Keratinocyte (primary cell): ENCODE data around the gene RIPPLY2. TPM values are rescaled to one million over a fixed set of nuclear protein-coding genes. Genes with fewer than 3 reads are reported as not detected.

Experiments
- DNase-seq: peaks from one replicate; pipeline ENCODE4 v3.0.0-alpha.2; 2011; ENCODE audit warnings: low read depth, missing footprints, low spot score
- FAIRE-seq: peaks from 2 replicates; lab custom pipeline; 2011; peaks lifted over from hg19 to GRCh38; lab: Jason Lieb, UNC
- H2AFZ ChIP-seq: 2 replicates; pipeline ENCODE4 v1.6.0; 2012; ENCODE audit warnings: low read length, control low read depth, inconsistent platforms; ENCODE audit not compliant: control insufficient read depth
- H3K27ac ChIP-seq: 2 replicates; pipeline ENCODE4 v1.5.1; 2011; ENCODE audit warnings: low read length; ENCODE audit not compliant: control insufficient read depth, insufficient read depth
- H3K27me3 ChIP-seq: 3 replicates; pipeline ENCODE4 v1.6.0; 2011; ENCODE audit warnings: low read length; ENCODE audit not compliant: control insufficient read depth, insufficient read depth; ENCODE audit errors: extremely low read depth
- H3K36me3 ChIP-seq, 2 experiments: 2 replicates in 1 of 2; 3 replicates in 1 of 2; pipeline ENCODE4 v1.5.1; 2011; ENCODE audit warnings: low read length in 2 of 2, mild to moderate bottlenecking in 1 of 2; ENCODE audit not compliant: control insufficient read depth in 2 of 2, insufficient read depth in 2 of 2; ENCODE audit errors: extremely low read depth in 1 of 2
- H3K4me1 ChIP-seq: 3 replicates; pipeline ENCODE4 v1.5.1; 2011; ENCODE audit warnings: low read length; ENCODE audit not compliant: control insufficient read depth, insufficient read depth; ENCODE audit errors: extremely low read depth
- H3K4me2 ChIP-seq: 3 replicates; pipeline ENCODE4 v1.6.0; 2011; ENCODE audit warnings: low read depth, low read length; ENCODE audit not compliant: control insufficient read depth, insufficient read depth; ENCODE audit errors: extremely low read depth
- H3K4me3 ChIP-seq, 3 experiments: fragments of 200-600 bp in 1 of 3; sonication (generic) in 1 of 3; 2 replicates in 2 of 3; 3 replicates in 1 of 3; pipeline ENCODE4 v1.5.1; 2011 to 2016; ENCODE audit warnings: low read length in 3 of 3, mild to moderate bottlenecking in 3 of 3, control low read depth in 2 of 3, inconsistent platforms in 1 of 3, low read depth in 1 of 3, mixed read lengths in 1 of 3, mixed run types in 1 of 3, moderate library complexity in 1 of 3; ENCODE audit not compliant: control insufficient read depth in 2 of 3, insufficient read depth in 2 of 3; ENCODE audit errors: extremely low read depth in 1 of 3
- H3K79me2 ChIP-seq: 2 replicates; pipeline ENCODE4 v1.6.0; 2012; ENCODE audit warnings: low read length; ENCODE audit not compliant: control insufficient read depth, insufficient read depth
- H3K9ac ChIP-seq: 3 replicates; pipeline ENCODE4 v1.6.0; 2011; ENCODE audit warnings: low read length; ENCODE audit not compliant: control insufficient read depth, insufficient read depth; ENCODE audit errors: extremely low read depth
- H3K9me1 ChIP-seq: 3 replicates; pipeline ENCODE4 v1.6.0; 2011; ENCODE audit warnings: low read length; ENCODE audit not compliant: control insufficient read depth, insufficient read depth; ENCODE audit errors: extremely low read depth
- H3K9me3 ChIP-seq: 2 replicates; pipeline ENCODE4 v1.5.1; 2012; ENCODE audit warnings: low read depth, low read length; ENCODE audit not compliant: control insufficient read depth
- H4K20me1 ChIP-seq: 3 replicates; pipeline ENCODE4 v1.6.0; 2011; ENCODE audit warnings: low read length; ENCODE audit not compliant: control insufficient read depth, insufficient read depth; ENCODE audit errors: extremely low read depth
- EZH2 ChIP-seq: IDR thresholded peaks from one replicate; pipeline ENCODE4 v1.6.1; 2012; ENCODE audit warnings: inconsistent platforms, mild to moderate bottlenecking, low read length, moderate library complexity
- dilution Hi-C: fragments of 300-500 bp; cut with MboI; formaldehyde crosslinking; loops from one replicate; pipeline ENCODE4 v1.7.0; 2020; ENCODE audit warnings: low sequenced_read_pairs; ENCODE audit not compliant: extremely low pct_ligation_motif_present
- polyA plus RNA-seq, 5 experiments: library from polyadenylated mRNA; depleted of rRNA in 3 of 5; stranded (reverse) in 3 of 5; stranded (forward) in 1 of 5; unstranded in 1 of 5; fragments of >200 nt; gene quantifications; 1 replicate in 1 of 5; 2 replicates in 3 of 5; 3 replicates in 1 of 5; pipeline versions ENCODE4 v1.2.1 to v1.2.3, GENCODE V29; 2011 to 2012; ENCODE audit warnings: missing spikeins in 2 of 5, low read depth in 1 of 5, low replicate concordance in 1 of 5
- TF ChIP-seq, protein P1 (sequence below), 3 experiments: IDR thresholded peaks in 1 of 3; conservative IDR thresholded peaks in 1 of 3; optimal IDR thresholded peaks in 1 of 3; 2 replicates in 2 of 3; 3 replicates in 1 of 3; pipeline versions ENCODE3 to v1.5.1; 2011; ENCODE audit warnings: low read length in 3 of 3, mild to moderate bottlenecking in 3 of 3, moderate library complexity in 2 of 3, control low read depth in 1 of 3, inconsistent platforms in 1 of 3; ENCODE audit not compliant: insufficient read depth in 2 of 3; ENCODE audit errors: extremely low read depth in 1 of 3

The RIPPLY2 gene
- polyA plus RNA-seq, 1 donor (not counting 4 experiments of a cell fraction or from before 2014, with no cell fraction given): 0.60 TPM

GRCh38 chr6:83847179-83847578, 6.0 kb upstream of the RIPPLY2 start:
- Histone ChIP-seq H3K4me3 (no peak overlapping the region), H3K27me3 (no peaks in the 10 kb centered on the region), H3K4me1 (peaks cover 4% of the 10 kb centered on the region), H3K9ac (no peak overlapping the region), H3K27ac (no peak overlapping the region), H3K9me3 (no peaks in the 10 kb centered on the region), H4K20me1 (no peaks in the 10 kb centered on the region), H2AFZ (no peak overlapping the region), H3K79me2 (no peaks in the 10 kb centered on the region), H3K9me1 (no peaks in the 10 kb centered on the region), H3K36me3 (no peaks in the 10 kb centered on the region), H3K4me2 (no peak overlapping the region)
- FAIRE-seq: no peak
- DNase-seq: no peak
- no peak for TF ChIP-seq EZH2
- TF ChIP-seq, protein P1, sequence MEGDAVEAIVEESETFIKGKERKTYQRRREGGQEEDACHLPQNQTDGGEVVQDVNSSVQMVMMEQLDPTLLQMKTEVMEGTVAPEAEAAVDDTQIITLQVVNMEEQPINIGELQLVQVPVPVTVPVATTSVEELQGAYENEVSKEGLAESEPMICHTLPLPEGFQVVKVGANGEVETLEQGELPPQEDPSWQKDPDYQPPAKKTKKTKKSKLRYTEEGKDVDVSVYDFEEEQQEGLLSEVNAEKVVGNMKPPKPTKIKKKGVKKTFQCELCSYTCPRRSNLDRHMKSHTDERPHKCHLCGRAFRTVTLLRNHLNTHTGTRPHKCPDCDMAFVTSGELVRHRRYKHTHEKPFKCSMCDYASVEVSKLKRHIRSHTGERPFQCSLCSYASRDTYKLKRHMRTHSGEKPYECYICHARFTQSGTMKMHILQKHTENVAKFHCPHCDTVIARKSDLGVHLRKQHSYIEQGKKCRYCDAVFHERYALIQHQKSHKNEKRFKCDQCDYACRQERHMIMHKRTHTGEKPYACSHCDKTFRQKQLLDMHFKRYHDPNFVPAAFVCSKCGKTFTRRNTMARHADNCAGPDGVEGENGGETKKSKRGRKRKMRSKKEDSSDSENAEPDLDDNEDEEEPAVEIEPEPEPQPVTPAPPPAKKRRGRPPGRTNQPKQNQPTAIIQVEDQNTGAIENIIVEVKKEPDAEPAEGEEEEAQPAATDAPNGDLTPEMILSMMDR (optimal IDR thresholded peaks at IDR 0.05 in 1 of 3, IDR thresholded peaks at IDR 0.05 in 1 of 3, conservative IDR thresholded peaks at IDR 0.05 in 1 of 3; ENCODE audit: extremely low read depth in 1 of 3, insufficient read depth in 2 of 3, low read length in 3 of 3): no peak
- dilution Hi-C loops: no loop called here

DNA sequence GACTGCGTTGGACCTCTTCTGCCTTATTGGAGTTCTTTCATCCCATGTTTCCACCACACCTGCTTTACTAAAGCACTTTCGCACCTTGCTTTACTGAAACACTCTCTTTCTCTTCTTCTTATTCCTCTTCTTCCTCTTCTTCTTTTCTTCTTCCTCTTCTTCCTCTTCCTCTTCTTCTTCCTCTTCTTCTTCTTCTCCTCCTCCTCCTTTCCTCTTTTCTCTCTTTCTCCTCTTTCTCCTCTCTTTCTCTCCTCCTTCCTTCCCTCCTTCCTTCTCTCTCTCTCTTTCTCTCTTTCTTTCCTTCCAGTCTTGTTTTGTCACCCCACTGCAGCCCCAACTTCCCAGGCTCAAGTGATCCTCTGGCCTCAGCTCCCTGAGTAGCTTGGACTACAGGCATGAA, 4.0 kb upstream of the RIPPLY2 start:
- Histone ChIP-seq H3K36me3 (no peaks in the 10 kb centered on the region), H3K4me3 (no peak overlapping the region), H3K27me3 (peaks cover 17% of the 10 kb centered on the region), H3K4me2 (no peak overlapping the region), H3K9ac (no peak overlapping the region), H3K9me3 (no peaks in the 10 kb centered on the region), H3K27ac (no peak overlapping the region), H2AFZ (no peak overlapping the region), H3K79me2 (no peaks in the 10 kb centered on the region), H4K20me1 (no peaks in the 10 kb centered on the region), H3K9me1 (no peaks in the 10 kb centered on the region), H3K4me1 (peaks cover 3% of the 10 kb centered on the region)
- TF ChIP-seq, protein P1 (optimal IDR thresholded peaks at IDR 0.05 in 1 of 3, IDR thresholded peaks at IDR 0.05 in 1 of 3, conservative IDR thresholded peaks at IDR 0.05 in 1 of 3; ENCODE audit: extremely low read depth in 1 of 3, insufficient read depth in 2 of 3, low read length in 3 of 3): no peak
- no peak for TF ChIP-seq EZH2
- DNase-seq (no peak), FAIRE-seq (no peak)
- dilution Hi-C loops: no loop called here
